Keratinocyte (primary cell): ENCODE data around the gene ACTR5.

Source experiments
- CTCF ChIP-seq, 3 experiments: IDR thresholded peaks in 1 of 3; conservative IDR thresholded peaks in 1 of 3; optimal IDR thresholded peaks in 1 of 3; 2 replicates in 2 of 3; 3 replicates in 1 of 3; pipeline versions ENCODE3 to v1.5.1; 2011; ENCODE audit warnings: low read length in 3 of 3, mild to moderate bottlenecking in 3 of 3, moderate library complexity in 2 of 3, control low read depth in 1 of 3, inconsistent platforms in 1 of 3; ENCODE audit not compliant: insufficient read depth in 2 of 3; ENCODE audit errors: extremely low read depth in 1 of 3
- EZH2 ChIP-seq: IDR thresholded peaks from one replicate; pipeline ENCODE4 v1.6.1; 2012; ENCODE audit warnings: inconsistent platforms, mild to moderate bottlenecking, low read length, moderate library complexity

- no peak for TF ChIP-seq CTCF (optimal IDR thresholded peaks at IDR 0.05 in 1 of 3, IDR thresholded peaks at IDR 0.05 in 1 of 3, conservative IDR thresholded peaks at IDR 0.05 in 1 of 3; ENCODE audit: extremely low read depth in 1 of 3, insufficient read depth in 2 of 3, low read length in 3 of 3)
- TF ChIP-seq EZH2: no peak
Measured at GRCh38 chr20:38737887-38738286, 10.4 kb upstream of the ACTR5 start.
